ENCODE data around the gene CNDP1. TPM values are rescaled to one million over a fixed set of nuclear protein-coding genes. Genes with fewer than 3 reads are reported as not detected.

Gene CNDP1
- total RNA-seq, 2 experiments from 2014 or later, result not detected

DNA sequence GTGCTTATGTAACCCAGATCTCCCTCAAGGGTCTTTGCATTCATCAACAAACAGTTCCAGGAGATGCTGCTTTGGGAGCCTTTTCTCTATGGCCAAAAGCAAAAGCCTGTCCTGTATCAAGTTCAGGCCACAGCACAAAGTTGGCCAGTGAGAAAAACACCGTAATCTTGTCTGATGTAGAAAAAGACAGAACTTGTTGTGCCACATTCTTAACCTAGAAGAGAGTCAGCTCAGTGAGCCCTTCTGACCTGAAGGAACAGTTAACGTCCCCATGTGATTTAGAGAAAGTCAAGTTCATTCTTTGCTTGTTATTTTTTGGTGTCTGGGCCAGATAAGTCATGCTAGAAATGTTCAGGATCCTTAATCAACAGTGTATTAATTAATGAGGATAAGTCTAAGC is 7.8 kb upstream of the CNDP1 start:
- CTCF ChIA-PET, result interaction anchor here (1.4 kb wide), 1 partner anchor 25 kb away, joined by 5 read pairs; no protein-coding TSS in a partner anchor
- H3K9me3 Mint-ChIP-seq, result no peaks in the 10 kb centered on the region

DNA sequence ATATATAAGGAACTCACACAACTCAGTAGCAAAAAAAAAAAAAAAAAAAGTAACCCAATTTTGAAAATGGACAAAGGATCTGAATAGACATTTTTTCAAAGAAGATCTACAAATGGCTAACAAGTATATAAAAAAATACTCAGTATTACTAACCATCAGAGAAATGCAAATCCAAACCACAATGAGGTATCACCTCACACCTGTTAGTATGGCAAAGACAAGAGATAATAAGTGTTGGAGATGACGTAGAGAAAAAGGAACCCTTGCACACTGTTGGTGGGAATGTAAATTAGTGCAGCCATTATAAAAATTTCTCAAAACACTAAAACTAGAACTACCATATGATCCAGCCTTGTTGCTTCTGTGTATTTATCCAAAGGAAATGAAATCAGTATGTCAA is 5.8 kb upstream of the CNDP1 start:
- H3K36me3 Mint-ChIP-seq, result no peaks in the 10 kb centered on the region
- H3K9me3 Mint-ChIP-seq, result no peaks in the 10 kb centered on the region
- H3K27me3 Mint-ChIP-seq, result no peaks in the 10 kb centered on the region
- intact Hi-C loops (cut with micrococcal nuclease), result no loop called here
- H3K27ac Mint-ChIP-seq, result no peak overlapping the region
- no peak overlapping the region for H3K4me3 Mint-ChIP-seq
- H3K4me1 Mint-ChIP-seq (ENCODE audit: low read depth), result no peaks in the 10 kb centered on the region
- POLR2A ChIA-PET, result no interaction called here
- no peak for DNase-seq
- CTCF ChIA-PET, result no interaction called here

More for the DNA sequence above, 7.8 kb upstream of the CNDP1 start:
- no peak for DNase-seq
- Mint-ChIP-seq H3K4me1 (ENCODE audit: low read depth) (no peaks in the 10 kb centered on the region), H3K27ac (no peak overlapping the region), H3K27me3 (no peaks in the 10 kb centered on the region), H3K4me3 (no peak overlapping the region), H3K36me3 (peaks cover 7% of the 10 kb centered on the region)
- POLR2A ChIA-PET, result no interaction called here
- intact Hi-C loops (cut with micrococcal nuclease), result no loop called here

DNA sequence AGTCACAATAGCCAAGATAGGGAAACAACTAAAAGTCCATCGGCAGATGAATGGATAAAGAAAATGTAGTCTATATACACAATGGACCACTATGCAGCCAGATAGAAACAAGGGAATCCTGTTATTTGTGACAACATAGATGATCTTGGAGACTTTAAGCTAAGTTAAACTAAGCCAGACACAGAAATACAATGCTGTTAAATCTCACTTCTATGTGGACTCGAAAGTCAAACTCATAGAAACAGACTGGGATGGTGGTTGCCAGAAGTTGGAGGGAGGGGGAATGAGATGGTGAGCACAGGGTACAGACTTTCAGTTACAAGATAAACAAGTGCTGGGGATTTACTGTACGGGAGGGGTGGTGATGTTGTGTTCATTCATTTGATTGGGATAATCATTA is 5.4 kb upstream of the CNDP1 start:
- no peak overlapping the region for H3K4me3 Mint-ChIP-seq

DNA sequence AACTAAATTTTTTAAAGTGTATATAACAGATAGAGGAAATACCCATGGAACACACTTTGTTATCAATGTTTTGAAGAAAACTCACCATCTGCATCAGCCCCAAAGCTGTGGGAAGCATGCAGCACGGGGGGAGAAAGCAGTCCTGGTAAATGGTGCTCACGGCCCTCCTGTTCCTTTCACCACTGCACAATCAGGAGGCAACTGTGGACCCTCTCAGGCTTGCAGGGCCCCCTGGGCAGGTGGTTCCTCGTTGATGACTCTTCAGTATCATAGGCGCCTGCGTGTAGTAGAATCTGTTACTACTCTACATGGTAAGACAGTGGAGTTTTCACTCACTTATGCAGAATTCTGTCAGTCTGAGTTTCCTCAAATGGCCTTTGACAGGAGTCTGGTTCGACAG is 4.9 kb upstream of the CNDP1 start:
- Mint-ChIP-seq H3K9me3 (no peaks in the 10 kb centered on the region), H3K36me3 (no peaks in the 10 kb centered on the region), H3K4me3 (no peak overlapping the region), H3K4me1 (ENCODE audit: low read depth) (no peaks in the 10 kb centered on the region), H3K27me3 (no peaks in the 10 kb centered on the region), H3K27ac (no peak overlapping the region)
- DNase-seq, result no peak
- CTCF ChIA-PET, result no interaction called here
- POLR2A ChIA-PET, result no interaction called here
- intact Hi-C loops (cut with micrococcal nuclease), result no loop called here

More for the DNA sequence above, 5.4 kb upstream of the CNDP1 start:
- H3K4me1 Mint-ChIP-seq (ENCODE audit: low read depth), result no peaks in the 10 kb centered on the region
- H3K27ac Mint-ChIP-seq, result no peak overlapping the region
- DNase-seq, result no peak
- no peaks in the 10 kb centered on the region for H3K36me3 Mint-ChIP-seq
- ChIA-PET CTCF (no interaction called here), POLR2A (no interaction called here)
- intact Hi-C loops (cut with micrococcal nuclease), result no loop called here
- H3K9me3 Mint-ChIP-seq, result no peaks in the 10 kb centered on the region
- no peaks in the 10 kb centered on the region for H3K27me3 Mint-ChIP-seq

DNA sequence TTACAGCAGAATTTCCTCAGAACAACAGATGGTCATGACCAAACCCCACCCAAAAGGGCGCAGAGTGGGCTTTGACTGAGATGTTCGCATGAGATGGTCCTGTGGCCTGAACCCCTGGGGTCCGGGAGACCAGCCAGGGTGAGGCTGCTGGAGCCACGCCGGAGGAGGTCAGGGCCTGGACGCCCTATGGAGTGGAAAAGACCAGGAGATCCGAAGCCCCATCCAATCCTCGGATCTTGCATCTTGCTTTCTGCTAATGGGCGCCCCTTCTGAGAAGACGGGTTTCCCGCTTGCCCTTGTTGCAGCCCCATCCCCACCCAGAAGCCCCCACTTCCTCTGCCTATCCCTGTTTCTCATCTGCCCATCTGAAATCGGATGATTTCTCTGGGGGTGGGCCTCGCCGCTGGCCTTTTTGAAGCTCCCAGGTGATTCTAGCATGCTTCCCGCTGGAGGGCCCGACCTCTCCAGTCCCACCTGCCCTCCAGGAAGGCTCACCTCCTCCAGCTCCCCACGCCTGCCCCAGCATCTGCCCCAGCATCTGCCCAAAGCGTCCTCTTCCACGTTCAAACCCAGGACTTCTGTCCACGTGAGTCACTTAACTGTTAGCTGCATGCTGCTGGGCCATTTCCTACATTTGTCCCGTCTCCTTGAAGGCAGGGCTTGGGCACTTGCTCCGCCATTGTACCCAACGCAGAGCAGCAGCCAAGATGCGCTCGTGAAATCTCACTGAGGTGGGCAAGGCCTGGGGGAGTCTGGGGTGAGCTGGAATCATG is 4.3 kb upstream of the CNDP1 start:
- H3K9me3 Mint-ChIP-seq, result no peaks in the 10 kb centered on the region

DNA sequence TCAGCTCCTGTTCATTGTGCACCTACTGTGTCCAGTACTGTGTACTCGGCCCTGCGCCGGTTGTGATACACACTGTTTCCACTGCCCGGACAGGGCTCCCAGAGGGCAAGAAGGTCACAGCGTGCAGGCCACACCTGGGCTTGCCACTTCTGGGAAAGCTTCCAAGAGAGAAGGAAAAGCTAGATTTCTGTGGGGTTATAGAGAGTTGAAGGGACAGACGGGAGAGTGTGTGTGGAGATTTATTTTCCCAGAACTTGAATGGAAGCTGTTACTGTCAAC is 3.8 kb upstream of the CNDP1 start:
- H3K27ac Mint-ChIP-seq, result no peak overlapping the region
- ChIA-PET POLR2A (no interaction called here), CTCF (no interaction called here)
- H3K36me3 Mint-ChIP-seq, result no peaks in the 10 kb centered on the region
- no peak overlapping the region for H3K4me3 Mint-ChIP-seq
- no peaks in the 10 kb centered on the region for H3K9me3 Mint-ChIP-seq
- intact Hi-C loops (cut with micrococcal nuclease), result no loop called here
- DNase-seq, result no peak
- no peaks in the 10 kb centered on the region for H3K27me3 Mint-ChIP-seq
- H3K4me1 Mint-ChIP-seq (ENCODE audit: low read depth), result no peaks in the 10 kb centered on the region

More for the DNA sequence above, 4.3 kb upstream of the CNDP1 start:
- ChIA-PET CTCF (no interaction called here), POLR2A (no interaction called here)
- Mint-ChIP-seq H3K4me1 (ENCODE audit: low read depth) (no peaks in the 10 kb centered on the region), H3K36me3 (no peaks in the 10 kb centered on the region), H3K27ac (no peak overlapping the region), H3K27me3 (no peaks in the 10 kb centered on the region), H3K4me3 (no peak overlapping the region)
- intact Hi-C loops (cut with micrococcal nuclease), result no loop called here
- no peak for DNase-seq

DNA sequence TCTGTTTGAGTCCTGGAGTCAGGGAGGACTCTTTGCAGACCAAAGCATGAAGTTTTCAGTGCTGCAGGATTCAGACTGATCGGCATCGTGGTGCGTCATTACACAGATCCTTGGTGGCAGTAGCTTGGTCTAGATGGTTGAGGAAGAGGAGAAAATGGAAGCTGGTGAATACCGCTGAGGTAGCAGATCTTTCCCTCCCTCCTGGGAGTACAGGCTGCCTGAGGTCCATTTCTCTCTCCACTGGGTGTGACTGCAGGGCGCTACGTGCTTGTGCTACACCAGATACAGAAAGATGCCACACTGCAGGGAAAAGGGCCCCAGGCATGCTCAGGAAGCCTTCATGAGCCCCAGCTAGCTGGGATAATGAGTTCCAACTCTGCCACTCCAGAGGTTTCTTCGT is 3.3 kb upstream of the CNDP1 start:
- Mint-ChIP-seq H3K4me3 (no peak overlapping the region), H3K36me3 (no peaks in the 10 kb centered on the region), H3K4me1 (ENCODE audit: low read depth) (no peaks in the 10 kb centered on the region), H3K9me3 (no peaks in the 10 kb centered on the region), H3K27me3 (no peaks in the 10 kb centered on the region), H3K27ac (no peak overlapping the region)
- ChIA-PET POLR2A (no interaction called here), CTCF (no interaction called here)
- no peak for DNase-seq
- intact Hi-C loops (cut with micrococcal nuclease), result no loop called here

DNA sequence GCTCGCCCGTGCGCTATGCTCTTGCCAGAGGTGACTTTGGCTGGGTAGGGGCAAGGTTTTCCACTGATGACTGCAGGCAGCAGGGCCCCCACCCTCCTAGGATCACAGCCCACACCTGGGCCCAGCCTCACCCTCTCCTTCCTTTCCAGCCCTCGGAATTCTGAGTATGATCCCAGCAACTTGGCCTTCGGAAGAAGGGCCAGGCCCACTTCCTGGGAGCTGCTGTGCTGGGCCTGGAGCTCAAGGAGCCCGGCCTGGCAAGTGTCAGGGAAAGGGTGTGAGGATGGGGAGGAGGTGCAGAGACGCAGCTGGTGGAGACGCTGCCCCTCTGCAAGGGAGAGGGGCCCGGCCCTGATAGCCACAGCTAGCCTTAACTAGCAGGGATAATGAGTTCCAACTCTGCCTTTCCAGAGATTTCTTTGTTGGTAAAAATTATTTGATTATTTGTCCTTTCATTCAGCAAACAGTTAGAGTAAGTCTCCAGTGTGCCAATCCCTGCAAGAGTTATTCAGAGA is 1.7 kb upstream of the CNDP1 start:
- H3K4me3 Mint-ChIP-seq, result no peak overlapping the region
- no peaks in the 10 kb centered on the region for H3K36me3 Mint-ChIP-seq
- H3K4me1 Mint-ChIP-seq (ENCODE audit: low read depth), result peaks cover 4% of the 10 kb centered on the region
- no peaks in the 10 kb centered on the region for H3K9me3 Mint-ChIP-seq
- CTCF ChIA-PET, result no interaction called here
- no peaks in the 10 kb centered on the region for H3K27me3 Mint-ChIP-seq
- POLR2A ChIA-PET, result interaction anchor here (0.6 kb wide), 1 partner anchor 331 kb away, joined by 3 read pairs; no protein-coding TSS in a partner anchor
- DNase-seq, result no peak
- H3K27ac Mint-ChIP-seq, result no peak overlapping the region
- intact Hi-C loops (cut with micrococcal nuclease), result no loop called here

DNA sequence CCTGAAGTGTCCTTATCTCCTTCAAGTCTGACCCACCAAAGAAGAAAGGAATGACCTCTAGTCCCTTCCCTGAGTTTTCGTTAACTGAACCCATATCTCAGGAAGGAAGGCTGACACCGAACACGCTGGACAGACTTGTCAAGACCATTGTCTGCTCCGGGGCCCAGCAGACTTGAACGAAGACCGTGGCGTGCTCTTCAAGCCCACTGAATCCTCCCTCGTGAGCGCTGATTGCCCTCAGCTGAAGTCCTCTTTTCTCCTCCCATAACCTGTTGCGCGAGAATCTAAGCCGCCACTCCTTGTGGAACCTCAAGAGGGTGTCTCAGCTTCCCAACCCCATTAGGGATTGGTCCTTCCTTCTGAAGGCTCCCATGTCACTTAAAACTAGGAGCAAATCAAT is 634 bp upstream of the CNDP1 start:
- ChIA-PET CTCF (interaction anchor here (1.1 kb wide), 1 partner anchor 339 kb away, joined by 3 read pairs; no protein-coding TSS in a partner anchor), POLR2A (no interaction called here)
- Mint-ChIP-seq H3K9me3 (no peaks in the 10 kb centered on the region), H3K4me1 (ENCODE audit: low read depth) (peaks cover 4% of the 10 kb centered on the region), H3K4me3 (no peak overlapping the region), H3K27ac (no peak overlapping the region), H3K27me3 (no peaks in the 10 kb centered on the region), H3K36me3 (no peaks in the 10 kb centered on the region)
- intact Hi-C loops (cut with micrococcal nuclease), result no loop called here
- no peak for DNase-seq

DNA sequence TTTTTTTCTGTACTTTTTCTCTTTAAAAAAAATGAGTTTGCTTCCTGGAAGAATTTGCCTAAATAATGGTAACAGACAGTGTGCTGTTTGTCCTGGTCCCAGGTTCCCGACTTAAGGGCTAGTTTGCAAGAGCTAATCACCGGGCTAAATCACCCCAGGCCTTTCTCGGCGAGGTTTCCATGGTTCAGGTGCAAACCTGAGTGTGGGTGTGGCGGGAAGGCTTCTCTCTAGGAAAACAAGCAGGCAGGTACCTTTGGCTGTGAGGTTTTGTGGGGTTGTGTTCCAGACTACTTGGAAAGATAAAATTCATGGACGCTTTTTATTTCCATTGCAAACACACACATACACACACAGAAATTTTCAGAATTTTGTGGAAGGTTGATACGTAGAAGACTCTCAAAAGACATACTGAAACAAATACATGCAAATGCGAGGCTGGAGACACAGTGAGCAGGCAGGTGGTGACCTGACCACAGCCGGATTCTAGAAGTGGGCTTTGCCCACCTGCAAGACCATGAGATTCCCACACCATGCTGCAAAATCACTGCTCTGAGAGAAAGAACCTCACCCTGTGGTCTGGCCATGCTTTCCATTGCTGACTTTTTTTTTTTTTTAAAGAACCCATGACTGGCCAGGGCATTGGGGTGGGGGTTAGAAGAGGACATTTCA is 815 bp downstream of the CNDP1 start:
- Mint-ChIP-seq H3K27me3 (peaks cover 1% of the 10 kb centered on the region), H3K36me3 (no peaks in the 10 kb centered on the region), H3K4me1 (ENCODE audit: low read depth) (peaks cover 4% of the 10 kb centered on the region), H3K9me3 (no peaks in the 10 kb centered on the region), H3K27ac (no peak overlapping the region), H3K4me3 (no peak overlapping the region)
- DNase-seq, result no peak
- intact Hi-C loops (cut with micrococcal nuclease), result no loop called here
- ChIA-PET CTCF (no interaction called here), POLR2A (no interaction called here)

DNA sequence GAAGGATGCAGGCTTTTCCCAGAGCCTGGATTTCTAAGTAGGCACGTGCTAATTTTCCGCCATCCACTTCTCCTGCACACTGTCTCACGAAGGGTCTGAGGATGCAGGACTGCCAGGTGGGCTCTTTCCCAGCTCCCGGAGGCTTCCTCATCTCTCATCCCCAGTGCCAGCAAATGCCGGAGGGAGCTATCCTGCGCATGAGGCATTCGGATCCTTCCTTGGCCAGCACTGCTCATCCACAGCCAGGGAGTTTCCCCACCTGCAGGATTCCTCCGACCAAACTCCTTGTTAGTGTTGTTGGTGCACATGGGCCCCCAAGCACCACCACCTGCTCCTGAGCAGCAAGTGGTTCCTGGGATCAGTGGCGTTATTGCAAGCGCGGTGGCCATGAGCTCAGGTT is 5.0 kb downstream of the CNDP1 start:
- Mint-ChIP-seq H3K27ac (no peak overlapping the region), H3K9me3 (no peaks in the 10 kb centered on the region), H3K27me3 (peaks cover 1% of the 10 kb centered on the region), H3K4me3 (no peak overlapping the region), H3K4me1 (ENCODE audit: low read depth) (peaks cover 4% of the 10 kb centered on the region), H3K36me3 (no peaks in the 10 kb centered on the region)
- intact Hi-C loops (cut with micrococcal nuclease), result no loop called here
- ChIA-PET POLR2A (no interaction called here), CTCF (no interaction called here)
- DNase-seq, result no peak

DNA sequence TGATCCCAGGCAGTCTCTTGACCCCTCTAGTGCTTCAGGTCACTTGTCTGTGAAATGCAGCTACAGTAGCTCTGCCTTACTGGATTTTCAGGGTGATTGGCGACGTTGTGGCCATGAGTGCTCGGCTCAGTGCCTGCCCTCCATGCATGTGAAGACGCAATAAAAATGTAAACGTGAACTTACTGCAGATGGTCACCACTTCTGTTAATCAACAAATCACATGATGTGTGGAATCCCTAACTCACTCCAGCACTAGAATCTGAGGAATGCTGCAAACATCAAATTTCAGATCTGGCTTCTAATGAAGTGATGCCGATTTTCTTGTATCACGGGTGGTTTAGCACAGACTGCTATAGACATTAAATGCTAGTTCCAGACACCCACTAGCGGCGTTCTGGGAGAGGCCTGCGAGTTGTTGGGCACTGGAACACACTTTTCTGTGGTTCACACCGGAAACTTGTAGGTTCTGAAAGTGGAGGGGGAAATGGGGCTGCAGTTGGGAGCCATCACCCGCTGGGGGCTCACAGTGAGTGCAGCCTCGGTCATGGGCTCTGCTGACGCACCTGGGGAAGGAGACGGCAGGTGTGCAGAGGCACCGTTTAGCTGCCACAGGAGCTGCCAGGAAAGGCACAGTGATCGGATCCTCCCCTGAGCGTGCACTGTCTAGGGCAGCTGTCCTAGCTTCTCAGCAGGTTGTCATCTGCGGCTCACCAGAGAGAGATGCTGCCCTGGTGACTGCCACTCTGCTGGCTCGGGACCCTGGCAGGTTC is 6.5 kb downstream of the CNDP1 start:
- no peak for DNase-seq

More for the DNA sequence above, 6.5 kb downstream of the CNDP1 start:
- Mint-ChIP-seq H3K9me3 (no peaks in the 10 kb centered on the region), H3K27me3 (peaks cover 1% of the 10 kb centered on the region), H3K4me1 (ENCODE audit: low read depth) (peaks cover 4% of the 10 kb centered on the region), H3K27ac (no peak overlapping the region), H3K4me3 (no peak overlapping the region), H3K36me3 (no peaks in the 10 kb centered on the region)
- ChIA-PET POLR2A (no interaction called here), CTCF (interaction anchor here (1.8 kb wide), 1 partner anchor 11 kb away, joined by 6 read pairs; no protein-coding TSS in a partner anchor)
- intact Hi-C loops (cut with micrococcal nuclease), result no loop called here
